Measurements from ENCODE around the gene CYP2C19.
"Not testable (repeated sequence)": the region's sequence is repeated elsewhere in the genome, so short reads cannot be mapped to it uniquely, and the experiment has no call there.

The CYP2C19 gene

DNA sequence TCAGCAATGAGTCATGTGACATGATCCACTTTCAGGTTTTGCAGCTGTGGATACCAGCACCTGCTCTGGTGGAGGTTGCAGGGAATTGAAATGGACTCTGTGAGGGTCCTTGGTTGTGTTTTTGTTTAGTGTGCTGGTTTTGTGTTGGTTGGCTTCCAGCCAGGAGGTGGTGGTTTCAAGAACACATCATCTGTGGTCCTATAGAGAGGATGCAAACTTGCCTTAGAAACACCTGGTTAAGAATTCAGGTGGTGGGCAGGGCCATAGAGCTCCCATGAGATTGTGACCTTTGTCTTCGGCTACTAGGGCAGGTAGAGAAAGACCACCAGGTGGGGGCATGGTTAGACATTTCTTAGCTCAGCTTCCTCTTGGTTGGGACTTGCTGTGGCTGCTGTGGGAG is 116.7 kb downstream of the CYP2C19 start:
- no peak for DNase-seq (ENCODE audit: low read depth, low spot score)

DNA sequence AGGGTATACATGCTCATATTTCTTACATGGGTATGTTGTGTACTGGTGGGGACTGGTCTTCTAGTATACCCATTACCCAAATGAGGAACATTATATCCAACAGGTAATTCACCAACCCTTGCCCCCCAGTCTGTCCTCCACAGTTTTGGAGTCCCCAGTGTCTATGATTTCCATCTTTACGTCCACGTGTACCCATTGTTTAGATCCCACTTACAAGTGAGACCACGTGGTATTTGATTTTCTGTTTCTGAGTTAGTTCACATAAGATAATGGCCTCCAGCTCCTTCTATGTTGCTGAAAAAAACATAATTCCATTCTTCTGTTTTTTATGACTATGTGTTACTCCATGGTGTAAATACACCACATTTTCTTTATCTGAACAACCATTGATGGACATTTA is 126.6 kb downstream of the CYP2C19 start:
- DNase-seq (ENCODE audit: low read depth, low spot score): no peak

DNA sequence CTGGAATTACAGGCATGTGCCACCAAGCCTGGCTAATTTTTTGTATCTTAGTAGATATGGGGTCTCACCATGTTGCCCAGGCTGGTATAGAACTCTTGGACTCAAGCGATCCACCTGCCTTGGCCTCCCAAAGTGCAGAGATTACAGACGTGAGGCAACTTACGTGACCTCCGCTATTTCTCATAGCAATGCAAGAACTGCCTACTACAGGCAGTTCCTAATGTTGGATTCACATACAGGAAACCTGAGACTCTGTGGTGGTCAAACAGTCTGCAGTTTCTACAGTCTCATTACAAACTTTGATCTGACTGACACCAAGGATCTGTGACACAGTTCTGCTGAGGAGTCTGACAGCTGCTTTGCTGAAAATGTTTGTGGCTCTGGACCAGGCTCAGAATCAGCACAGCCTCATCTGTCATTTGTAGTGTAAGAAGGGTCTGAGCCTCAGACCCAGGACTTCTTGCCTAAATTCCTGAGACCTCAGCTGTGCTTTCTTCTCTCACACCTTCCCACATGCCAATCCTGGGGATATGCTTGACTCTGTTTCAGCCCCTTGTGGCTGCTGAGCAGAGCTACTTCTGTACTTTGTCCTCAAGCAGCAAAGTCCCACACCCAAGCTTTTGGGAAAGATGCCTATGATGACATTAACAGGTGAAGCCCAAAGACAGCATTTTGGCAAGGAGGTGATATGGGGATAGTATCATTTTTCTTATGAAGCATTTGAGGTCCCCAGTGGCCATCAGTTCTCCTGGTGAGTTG is 128.0 kb downstream of the CYP2C19 start:
- no peak for DNase-seq (ENCODE audit: low read depth, low spot score)

DNA sequence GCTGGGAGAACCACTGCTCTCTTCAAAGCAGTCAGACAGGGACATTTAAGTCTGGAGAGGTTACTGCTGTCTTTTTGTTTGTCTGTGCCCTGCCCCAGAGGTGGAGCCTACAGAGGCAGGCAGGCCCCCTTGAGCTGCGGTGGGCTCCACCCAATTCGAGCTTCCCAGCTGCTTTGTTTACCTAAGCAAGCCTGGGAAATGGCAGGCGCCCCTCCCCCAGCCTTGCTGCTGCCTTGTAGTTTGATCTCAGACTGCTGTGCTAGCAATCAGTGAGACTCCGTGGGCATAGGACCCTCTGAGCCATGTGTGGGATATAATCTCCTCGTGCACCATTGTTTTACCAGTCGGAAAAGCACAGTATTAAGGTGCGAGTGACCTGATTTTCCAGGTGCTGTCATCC is 135.9 kb downstream of the CYP2C19 start:
- not testable (repeated sequence) for DNase-seq (ENCODE audit: low read depth, low spot score)

DNA sequence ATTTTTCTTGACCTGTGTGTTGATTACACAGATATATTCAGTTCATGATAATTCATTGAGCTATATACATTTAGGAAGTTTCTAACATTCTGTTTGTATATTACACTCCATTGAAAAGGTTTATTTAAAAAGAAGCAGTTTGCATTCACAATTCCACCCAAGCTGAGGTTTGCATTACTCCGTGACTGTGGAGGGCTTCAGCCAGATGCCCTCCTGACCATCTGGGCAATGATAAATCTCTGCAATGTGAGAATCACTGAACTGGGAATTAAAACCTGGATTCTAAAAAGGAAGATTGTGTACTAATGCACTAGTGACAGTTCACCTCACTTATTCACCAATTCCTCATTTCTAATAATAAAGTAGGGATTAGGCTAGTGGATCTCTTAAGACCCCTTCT is 139.6 kb downstream of the CYP2C19 start:
- DNase-seq (ENCODE audit: low read depth, low spot score): no peak

DNA sequence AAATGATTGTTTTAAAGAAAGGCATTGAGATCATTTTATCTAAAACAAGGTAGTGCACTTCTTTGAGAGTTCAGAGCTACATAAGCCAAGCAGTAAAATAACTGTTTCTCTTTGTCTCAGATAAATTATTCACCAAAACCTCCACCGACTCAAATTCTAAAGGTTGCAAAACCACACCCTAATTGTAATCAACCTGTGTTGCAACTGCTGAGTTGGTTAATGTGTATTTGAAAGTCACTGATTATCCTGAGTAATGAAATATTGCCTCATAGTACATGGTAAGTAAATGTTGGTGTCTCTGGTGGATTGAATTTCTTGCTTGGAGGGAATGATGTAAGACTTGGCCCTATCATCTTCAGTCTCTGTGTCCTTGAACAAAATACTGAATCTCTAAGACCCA is 140.1 kb downstream of the CYP2C19 start:
- DNase-seq (ENCODE audit: low read depth, low spot score): no peak

All from iPS DF 19.7 (cell line).